ENCODE results near the gene EXO1.

Gene EXO1

GRCh38 chr1:241891296-241891695 is 43.3 kb downstream of the EXO1 start:
- DNase-seq (ENCODE audit: low read depth in 2 of 2): no peak

GRCh38 chr1:241894016-241894415 is 46.0 kb downstream of the EXO1 start:
- DNase-seq (ENCODE audit: low read depth in 2 of 2): no peak

GRCh38 chr1:241895013-241895412 is 47.0 kb downstream of the EXO1 start:
- no peak for DNase-seq (ENCODE audit: low read depth in 2 of 2)

- DNase-seq (ENCODE audit: low read depth in 2 of 2): no peak
These were observed 48.6 kb downstream of the EXO1 start for GRCh38 chr1:241896670-241896962.

GRCh38 chr1:241899210-241899609 is 51.2 kb downstream of the EXO1 start:
- no peak for DNase-seq (ENCODE audit: low read depth in 2 of 2)

- DNase-seq (ENCODE audit: low read depth in 2 of 2): no peak
These were observed 52.4 kb downstream of the EXO1 start for GRCh38 chr1:241900381-241900780.

- DNase-seq (ENCODE audit: low read depth in 2 of 2): no peak
These were observed 54.5 kb downstream of the EXO1 start for GRCh38 chr1:241902391-241903065.

GRCh38 chr1:241916196-241916595 is 68.2 kb downstream of the EXO1 start:
- no peak for DNase-seq (ENCODE audit: low read depth in 2 of 2)

- DNase-seq (ENCODE audit: low read depth in 2 of 2): no peak
These were observed 69.5 kb downstream of the EXO1 start for GRCh38 chr1:241917487-241917886.

- peak; percentile 39 to 52 for DNase-seq (ENCODE audit: low read depth in 2 of 2)
These were observed 70.9 kb downstream of the EXO1 start for GRCh38 chr1:241918879-241919278.

GRCh38 chr1:241924080-241924808 is 76.2 kb downstream of the EXO1 start:
- no peak for DNase-seq (ENCODE audit: low read depth in 2 of 2)

GRCh38 chr1:241926141-241926540 is 78.1 kb downstream of the EXO1 start:
- DNase-seq (ENCODE audit: low read depth in 2 of 2): no peak

GRCh38 chr1:241927321-241927720 is 79.3 kb downstream of the EXO1 start:
- no peak for DNase-seq (ENCODE audit: low read depth in 2 of 2)

GRCh38 chr1:241932845-241933244 is 84.8 kb downstream of the EXO1 start:
- DNase-seq (ENCODE audit: low read depth in 2 of 2): no peak

GRCh38 chr1:241934201-241934848 is 86.3 kb downstream of the EXO1 start:
- peak in 1 of 2 experiments; percentile 37 for DNase-seq (ENCODE audit: low read depth in 2 of 2)

GRCh38 chr1:241934866-241935265 is 86.9 kb downstream of the EXO1 start:
- no peak for DNase-seq (ENCODE audit: low read depth in 2 of 2)

Measured in fibroblast of skin of left biceps (primary cell).